GM21529 (cell line): Measurements from ENCODE around the gene IVD.

Experiments
- ATAC-seq: cut with Tn5 transposase; IDR thresholded peaks from one replicate; pipeline ENCODE4 v1.9.1; 2021; ENCODE audit not compliant: unreplicated experiment

Gene IVD

GRCh38 chr15:40456299-40456712, 50.7 kb downstream of the IVD start:
- ATAC-seq, result no peak

GRCh38 chr15:40456738-40457137, 51.1 kb downstream of the IVD start:
- ATAC-seq, result no peak

- ATAC-seq, result no peak
Observed at GRCh38 chr15:40458495-40459371, 53.1 kb downstream of the IVD start.

GRCh38 chr15:40459391-40460015, 53.9 kb downstream of the IVD start:
- no peak for ATAC-seq

- no peak for ATAC-seq
Observed at GRCh38 chr15:40460404-40460803, 54.8 kb downstream of the IVD start.

- no peak for ATAC-seq
Observed at GRCh38 chr15:40461958-40462357, 56.4 kb downstream of the IVD start.

GRCh38 chr15:40463279-40463678, 57.7 kb downstream of the IVD start:
- ATAC-seq, result no peak

- ATAC-seq, result no peak
Observed at GRCh38 chr15:40463886-40464545, 58.4 kb downstream of the IVD start.

GRCh38 chr15:40464595-40465185, 59.1 kb downstream of the IVD start:
- ATAC-seq, result no peak

- no peak for ATAC-seq
Observed at GRCh38 chr15:40465939-40466338, 60.3 kb downstream of the IVD start.

- no peak for ATAC-seq
Observed at GRCh38 chr15:40466426-40467260, 61.0 kb downstream of the IVD start.

- ATAC-seq, result no peak
Observed at GRCh38 chr15:40467261-40467615, 61.6 kb downstream of the IVD start.

GRCh38 chr15:40468898-40469331, 63.3 kb downstream of the IVD start:
- no peak for ATAC-seq

- ATAC-seq, result no peak
Observed at GRCh38 chr15:40469776-40470390, 64.3 kb downstream of the IVD start.

GRCh38 chr15:40470423-40471104, 65.0 kb downstream of the IVD start, which contains the start of gene CHST14:
TSS of gene CHST14 (plus strand) at chr15:40470984. CDS start at chr15:40471214, 230 bp downstream.
- peak; percentile 63 for ATAC-seq
